ENCODE results near the gene PODXL2. TPM values are rescaled to one million over a fixed set of nuclear protein-coding genes. Genes with fewer than 3 reads are reported as not detected.

Gene PODXL2
- total RNA-seq, 1 experiment from 2014 or later = 15.3 TPM

- CTCF ChIA-PET = no interaction called here
- ATAC-seq (no peak), DNase-seq (ENCODE audit: low read depth, low spot score) (no peak)
- Histone ChIP-seq H3K4me3 (ENCODE audit: low read depth in 2 of 2, low read length in 2 of 2) (no peak overlapping the region), H3K4me1 (ENCODE audit: control insufficient read depth, insufficient read depth, low read length) (no peaks in the 10 kb centered on the region), H3K36me3 (ENCODE audit: control insufficient read depth, insufficient read depth, low read length) (no peaks in the 10 kb centered on the region), H3K27ac (ENCODE audit: low read length) (no peak overlapping the region), H3K27me3 (ENCODE audit: control insufficient read depth, insufficient read depth, low read length) (peaks cover 7% of the 10 kb centered on the region; the same call in 1 of the 2 replicates), H3K9me3 (ENCODE audit: control insufficient read depth, insufficient read depth, low read depth, low read length) (no peaks in the 10 kb centered on the region)
- TF ChIP-seq SIN3A (IDR thresholded peaks at IDR 0.05; ENCODE audit: borderline replicate concordance, insufficient read depth, low read depth, low read length) (no peak), POLR2AphosphoS5 (IDR thresholded peaks at IDR 0.05; ENCODE audit: low read depth, low read length) (no peak), REST (IDR thresholded peaks at IDR 0.05; ENCODE audit: insufficient read depth in 1 of 2, low read depth in 2 of 2, low read length in 1 of 2) (no peak), CTCF (IDR thresholded peaks at IDR 0.05) (no peak), TCF7L2 (IDR thresholded peaks at IDR 0.05; ENCODE audit: low read depth, low read length) (no peak)
- in situ Hi-C loops (cut with HindIII; ENCODE audit: low pct_unique_long_range_greater_than_20kb, low sequenced_read_pairs) (no loop called here), intact Hi-C loops (cut with micrococcal nuclease; ENCODE audit: unreplicated experiment) (no loop called here)
- POLR2A ChIA-PET = no interaction called here
- BruUV-seq (replicated peaks) = no TSS peak
Observed at GRCh38 chr3:127719369-127719768, 90.4 kb downstream of the PODXL2 start.

- intact Hi-C loops (cut with micrococcal nuclease; ENCODE audit: unreplicated experiment) = no loop called here
- CTCF ChIA-PET = no interaction called here
- POLR2A ChIA-PET = no interaction called here
- no peaks in the 10 kb centered on the region for H3K4me1 ChIP-seq (ENCODE audit: control insufficient read depth, insufficient read depth, low read length)
- H3K4me3 ChIP-seq (ENCODE audit: low read depth in 2 of 2, low read length in 2 of 2) = no peak overlapping the region
- TF ChIP-seq SIN3A (IDR thresholded peaks at IDR 0.05; ENCODE audit: borderline replicate concordance, insufficient read depth, low read depth, low read length) = no peak
- TF ChIP-seq REST (IDR thresholded peaks at IDR 0.05; ENCODE audit: insufficient read depth in 1 of 2, low read depth in 2 of 2, low read length in 1 of 2) = no peak
- no peak for TF ChIP-seq TCF7L2 (IDR thresholded peaks at IDR 0.05; ENCODE audit: low read depth, low read length)
- peaks cover 7% of the 10 kb centered on the region; the same call in 1 of the 2 replicates for H3K27me3 ChIP-seq (ENCODE audit: control insufficient read depth, insufficient read depth, low read length)
- DNase-seq (ENCODE audit: low read depth, low spot score) (no peak), ATAC-seq (no peak)
- no peaks in the 10 kb centered on the region for H3K9me3 ChIP-seq (ENCODE audit: control insufficient read depth, insufficient read depth, low read depth, low read length)
- no peaks in the 10 kb centered on the region for H3K36me3 ChIP-seq (ENCODE audit: control insufficient read depth, insufficient read depth, low read length)
- BruUV-seq (replicated peaks) = no TSS peak
- H3K27ac ChIP-seq (ENCODE audit: low read length) = no peak overlapping the region
- in situ Hi-C loops (cut with HindIII; ENCODE audit: low pct_unique_long_range_greater_than_20kb, low sequenced_read_pairs) = no loop called here
Observed at GRCh38 chr3:127720161-127720823, 91.3 kb downstream of the PODXL2 start.

Measured in Panc1 (cell line).